Stomach (tissue), 4 donors: ENCODE results near the gene PAH.

Experiments
- CTCF ChIP-seq, 7 experiments: fragments of 450-650 bp in 4 of 7; fragments of 200-600 bp in 3 of 7; sonication (generic) in 3 of 7; IDR thresholded peaks; one replicate each; pipeline ENCODE4 v1.5.1; 2016 to 2019; ENCODE audit warnings: antibody characterized with exemption in 7 of 7, control low read depth in 2 of 7, mild to moderate bottlenecking in 1 of 7
- POLR2A ChIP-seq, 4 donors: fragments of 450-650 bp; IDR thresholded peaks; one replicate each; pipeline ENCODE4 v1.6.1; 2016; ENCODE audit warnings: antibody characterized with exemption in 4 of 4, control low read depth in 2 of 4, mild to moderate bottlenecking in 1 of 4, moderate library complexity in 1 of 4

DNA sequence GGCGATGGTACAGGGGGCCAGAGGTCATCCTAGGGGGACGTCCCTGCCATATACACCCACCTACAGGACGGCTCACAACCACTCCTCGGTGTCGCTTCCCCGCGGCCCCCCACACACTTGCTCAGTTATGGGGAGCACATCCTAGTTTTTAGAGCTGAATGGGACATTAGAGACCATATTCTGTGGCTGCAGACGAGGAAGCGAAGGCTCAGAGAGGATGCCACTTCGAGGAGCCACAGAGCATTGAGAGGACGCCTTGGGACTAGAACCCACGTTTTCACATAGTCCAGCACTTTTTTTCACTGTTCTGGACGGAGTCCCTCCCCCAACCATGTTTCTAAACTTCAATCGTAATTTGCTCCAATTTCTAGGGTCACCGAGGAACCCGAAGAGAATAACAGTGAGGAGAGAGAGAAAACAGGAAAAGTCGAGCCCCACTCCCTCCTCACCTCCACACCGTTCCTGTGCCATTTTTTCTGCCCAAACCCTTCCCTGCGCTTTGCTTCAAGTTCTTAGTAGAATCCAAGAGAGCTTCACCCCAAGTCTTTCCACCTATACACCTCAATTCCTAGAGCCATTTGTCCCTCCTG, 39.8 kb upstream of the PAH start:
- TF ChIP-seq CTCF (IDR thresholded peaks at IDR 0.05) (no peak), POLR2A (IDR thresholded peaks at IDR 0.05) (no peak)
